Activated T-cell treated with anti-CD3 and anti-CD28 coated beads, Interleukin-2, amount 50 U/mL, for 24 hours (primary cell): ENCODE results near the gene NEK10.

ENCODE experiments used
- DNase-seq: peaks from one replicate; pipeline ENCODE4 v3.0.0-alpha.2; 2020
- H3K27ac Mint-ChIP-seq: 2 replicates; pipeline ENCODE4 v1.8.0; 2020; ENCODE audit warnings: mild to moderate bottlenecking, mixed read lengths
- H3K27me3 Mint-ChIP-seq: 2 replicates; pipeline ENCODE4 v1.8.0; 2020; ENCODE audit warnings: mixed read lengths
- H3K36me3 Mint-ChIP-seq: 2 replicates; pipeline ENCODE4 v1.8.0; 2020; ENCODE audit warnings: low read depth, mixed read lengths
- H3K4me1 Mint-ChIP-seq: 2 replicates; pipeline ENCODE4 v1.8.0; 2020; ENCODE audit warnings: low read depth, mixed read lengths
- H3K4me3 Mint-ChIP-seq: 2 replicates; pipeline ENCODE4 v1.8.0; 2020; ENCODE audit warnings: mild to moderate bottlenecking, moderate library complexity, mixed read lengths
- H3K9me3 Mint-ChIP-seq: 2 replicates; pipeline ENCODE4 v1.8.0; 2020; ENCODE audit warnings: mixed read lengths

The NEK10 gene

GRCh38 chr3:27081992-27082607, 287.1 kb downstream of the NEK10 start:
- Mint-ChIP-seq H3K36me3 (no peaks in the 10 kb centered on the region), H3K4me3 (no peak overlapping the region), H3K4me1 (no peaks in the 10 kb centered on the region), H3K27ac (no peak overlapping the region), H3K27me3 (peaks cover 5% of the 10 kb centered on the region), H3K9me3 (no peaks in the 10 kb centered on the region)
- no peak for DNase-seq

DNA sequence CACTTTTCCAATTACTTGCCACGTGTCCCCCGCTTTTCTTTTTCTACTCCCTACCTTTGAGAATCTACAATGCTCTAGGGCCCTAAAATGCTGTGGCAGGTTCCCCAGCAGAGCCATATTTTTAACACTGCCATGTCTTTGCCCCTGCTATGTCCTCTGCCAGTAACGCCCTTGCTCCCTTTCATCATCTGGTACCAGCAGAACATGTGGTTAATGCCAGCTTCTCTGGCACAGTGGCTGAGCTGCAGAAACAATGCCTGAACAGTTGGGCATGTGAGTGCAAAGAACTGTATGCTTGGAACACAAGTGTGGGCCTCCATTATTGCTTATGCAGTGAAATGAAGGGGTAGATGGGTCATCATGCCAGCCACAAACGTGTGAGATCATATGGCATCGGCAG, 287.6 kb downstream of the NEK10 start:
- H3K9me3 Mint-ChIP-seq: no peaks in the 10 kb centered on the region
- no peak overlapping the region for H3K4me3 Mint-ChIP-seq
- H3K27me3 Mint-ChIP-seq: peaks cover 5% of the 10 kb centered on the region
- H3K36me3 Mint-ChIP-seq: no peaks in the 10 kb centered on the region
- H3K4me1 Mint-ChIP-seq: no peaks in the 10 kb centered on the region
- no peak for DNase-seq
- H3K27ac Mint-ChIP-seq: no peak overlapping the region

DNA sequence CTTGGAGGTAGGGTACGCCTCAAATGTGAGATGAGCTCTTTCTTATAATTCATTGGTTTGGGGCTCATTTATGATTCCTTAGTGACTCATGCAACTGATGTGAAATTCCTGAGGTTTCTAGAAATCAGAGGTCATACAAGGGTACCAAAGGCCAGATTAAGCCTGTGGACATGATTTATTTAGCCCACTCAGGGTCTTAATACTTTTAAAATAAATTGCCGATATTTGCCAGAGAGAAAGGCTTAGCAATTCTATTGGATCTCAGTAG, 289.0 kb downstream of the NEK10 start:
- Mint-ChIP-seq H3K4me1 (no peaks in the 10 kb centered on the region), H3K4me3 (no peak overlapping the region), H3K27me3 (peaks cover 2% of the 10 kb centered on the region), H3K27ac (no peak overlapping the region), H3K36me3 (no peaks in the 10 kb centered on the region), H3K9me3 (no peaks in the 10 kb centered on the region)
- no peak for DNase-seq

DNA sequence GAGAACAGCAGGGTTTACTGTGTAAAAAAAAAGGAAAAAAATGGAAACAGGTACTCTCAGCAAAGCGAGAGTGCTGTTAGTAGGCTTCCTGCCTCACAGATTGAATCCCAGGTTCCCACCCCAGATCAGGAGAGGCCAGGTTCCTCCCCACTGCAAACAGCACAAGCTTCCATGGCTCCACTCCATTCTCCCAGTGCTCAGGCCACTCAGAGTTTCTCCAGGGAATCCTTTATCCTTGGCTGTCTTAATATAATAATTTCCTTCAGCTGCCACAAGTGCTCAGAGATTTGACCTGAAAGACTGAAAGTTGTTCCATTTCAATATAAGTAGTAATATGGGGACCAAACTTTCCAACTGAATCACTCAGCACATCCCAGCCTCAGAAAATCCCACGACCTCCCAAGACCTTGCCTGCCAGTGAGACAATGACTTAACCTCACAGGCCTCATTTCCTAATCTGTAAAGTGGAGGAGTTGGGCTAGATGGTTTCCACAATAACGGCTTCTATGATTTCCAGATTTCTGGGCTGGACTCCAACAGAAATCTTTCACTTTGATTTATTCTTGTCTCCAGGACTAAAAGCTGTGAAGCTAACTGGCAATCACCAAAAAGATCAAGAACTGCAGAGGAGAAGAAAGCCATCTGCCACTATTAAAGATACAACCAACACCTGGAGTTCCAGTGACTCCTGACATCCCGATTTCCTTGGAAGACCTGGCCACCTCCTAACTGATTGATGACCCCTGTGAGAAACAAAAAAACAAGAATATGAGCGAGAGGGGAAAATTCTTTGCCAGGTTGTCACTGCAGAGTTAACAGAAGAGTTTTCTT, 289.5 kb downstream of the NEK10 start:
- Mint-ChIP-seq H3K4me3 (no peak overlapping the region), H3K36me3 (no peaks in the 10 kb centered on the region), H3K4me1 (no peaks in the 10 kb centered on the region), H3K27ac (no peak overlapping the region), H3K27me3 (peaks cover 6% of the 10 kb centered on the region), H3K9me3 (no peaks in the 10 kb centered on the region)
- no peak for DNase-seq

- Mint-ChIP-seq H3K4me1 (no peaks in the 10 kb centered on the region), H3K9me3 (no peaks in the 10 kb centered on the region), H3K27ac (no peak overlapping the region), H3K27me3 (peaks cover 12% of the 10 kb centered on the region), H3K4me3 (no peak overlapping the region), H3K36me3 (no peaks in the 10 kb centered on the region)
- DNase-seq: no peak
These were observed 290.8 kb downstream of the NEK10 start for GRCh38 chr3:27078246-27078913.

DNA sequence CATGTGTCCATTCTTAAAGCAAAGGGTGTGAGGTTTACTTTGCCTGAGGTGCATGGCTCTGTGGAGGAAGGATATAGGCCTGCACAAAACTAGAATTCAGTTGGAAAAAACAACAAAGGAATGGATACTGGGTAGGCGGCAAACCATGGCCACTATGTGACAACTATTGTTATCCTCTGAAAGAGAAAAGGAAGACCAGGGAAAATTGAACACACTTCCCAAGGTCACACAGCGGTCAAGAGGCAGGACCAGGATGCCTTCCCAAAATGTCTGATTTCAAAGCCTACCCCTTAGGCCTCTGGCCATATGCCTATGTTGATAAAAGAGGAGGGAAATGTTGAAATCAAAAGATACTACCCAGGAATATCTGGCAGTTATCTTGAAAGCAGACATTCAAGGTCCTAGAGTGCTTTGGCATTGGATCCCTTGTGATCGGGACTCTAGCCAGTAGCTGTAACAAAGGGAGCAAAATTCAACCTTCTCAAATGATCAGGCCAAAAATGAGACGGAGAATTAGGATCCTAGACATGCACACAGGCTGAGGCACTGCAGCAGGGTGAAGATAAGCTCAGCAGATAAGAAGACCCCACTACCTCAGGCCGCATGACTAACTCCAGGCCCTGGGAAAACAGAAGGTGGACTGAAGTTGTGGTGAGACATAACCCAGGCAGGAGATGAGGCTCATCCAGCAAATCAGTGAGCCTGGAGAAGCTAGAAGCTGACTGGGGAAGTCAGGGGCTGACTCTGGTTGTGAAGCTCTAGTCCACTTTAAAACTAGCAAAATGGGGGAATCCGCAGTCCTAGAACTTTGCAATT, 292.2 kb downstream of the NEK10 start:
- Mint-ChIP-seq H3K4me1 (no peaks in the 10 kb centered on the region), H3K9me3 (no peaks in the 10 kb centered on the region), H3K27me3 (peaks cover 16% of the 10 kb centered on the region), H3K36me3 (no peaks in the 10 kb centered on the region), H3K4me3 (no peak overlapping the region), H3K27ac (no peak overlapping the region)
- DNase-seq: no peak

DNA sequence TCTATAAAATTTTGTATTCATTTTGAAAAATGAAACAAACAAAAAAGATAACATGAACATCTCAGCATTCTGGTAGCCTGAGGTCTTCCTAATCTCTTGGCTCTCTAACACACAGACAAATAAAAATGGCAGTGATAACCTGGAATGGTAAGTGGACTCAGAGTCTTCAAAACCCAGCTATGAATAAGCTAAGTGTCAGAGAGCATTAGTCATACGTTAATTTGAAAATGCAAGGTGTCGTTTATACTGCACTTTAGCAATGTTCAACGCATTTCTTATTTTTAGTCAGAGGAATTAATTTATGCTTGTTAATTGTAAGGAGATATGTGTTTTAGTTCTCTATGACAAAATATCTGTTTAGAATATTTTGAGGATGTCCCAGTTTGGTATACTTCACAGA, 294.3 kb downstream of the NEK10 start:
- no peak for DNase-seq
- H3K4me1 Mint-ChIP-seq: no peaks in the 10 kb centered on the region
- peaks cover 16% of the 10 kb centered on the region for H3K27me3 Mint-ChIP-seq
- H3K36me3 Mint-ChIP-seq: no peaks in the 10 kb centered on the region
- no peak overlapping the region for H3K27ac Mint-ChIP-seq
- H3K4me3 Mint-ChIP-seq: no peak overlapping the region
- no peaks in the 10 kb centered on the region for H3K9me3 Mint-ChIP-seq

- no peaks in the 10 kb centered on the region for H3K4me1 Mint-ChIP-seq
- H3K9me3 Mint-ChIP-seq: no peaks in the 10 kb centered on the region
- no peak for DNase-seq
- H3K27me3 Mint-ChIP-seq: peaks cover 16% of the 10 kb centered on the region
- no peaks in the 10 kb centered on the region for H3K36me3 Mint-ChIP-seq
- H3K27ac Mint-ChIP-seq: no peak overlapping the region
- no peak overlapping the region for H3K4me3 Mint-ChIP-seq
These were observed 295.3 kb downstream of the NEK10 start for GRCh38 chr3:27073912-27074311.

- Mint-ChIP-seq H3K27ac (no peak overlapping the region), H3K4me1 (no peaks in the 10 kb centered on the region), H3K27me3 (peaks cover 16% of the 10 kb centered on the region), H3K9me3 (no peaks in the 10 kb centered on the region), H3K4me3 (no peak overlapping the region), H3K36me3 (no peaks in the 10 kb centered on the region)
- DNase-seq: no peak
These were observed 296.2 kb downstream of the NEK10 start for GRCh38 chr3:27072810-27073651.

GRCh38 chr3:27060336-27060735, 308.8 kb downstream of the NEK10 start:
- Mint-ChIP-seq H3K27ac (no peak overlapping the region), H3K36me3 (no peaks in the 10 kb centered on the region), H3K4me1 (no peaks in the 10 kb centered on the region), H3K27me3 (peaks cover 5% of the 10 kb centered on the region), H3K9me3 (peaks cover 10% of the 10 kb centered on the region), H3K4me3 (no peak overlapping the region)
- DNase-seq: no peak
